Measurements from ENCODE around the gene BET1. TPM values are rescaled to one million over a fixed set of nuclear protein-coding genes. Genes with fewer than 3 reads are reported as not detected.

Gene BET1
- total and polyA plus RNA-seq, 2 of the 8 experiments (the other 6 are each of a cell fraction or from before 2014, with no cell fraction given) = 20.6 to 31.7 TPM

DNA sequence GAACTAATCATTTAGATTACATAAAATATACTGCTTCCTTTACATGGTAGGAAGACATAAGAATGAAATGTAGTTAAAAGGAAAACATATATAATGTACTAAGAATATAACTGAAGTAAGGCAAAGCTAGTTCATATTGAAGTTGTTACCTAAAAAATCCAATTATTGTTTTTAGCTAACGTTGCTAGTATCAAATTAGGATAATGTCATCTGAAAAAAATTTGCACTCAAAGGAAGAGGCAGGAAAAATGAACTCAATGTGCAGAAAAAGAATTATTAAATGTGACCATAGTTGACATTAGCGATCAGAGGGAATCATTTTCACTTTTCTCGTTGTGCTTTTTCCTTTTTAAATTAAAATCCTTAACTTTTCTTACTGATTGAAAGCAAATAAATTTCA lies 1.6 kb upstream of the BET1 start:
- Histone ChIP-seq H3K18ac (ENCODE audit: extremely low read depth, low read length) (no peak overlapping the region), H3K79me2 (ENCODE audit: control insufficient read depth in 1 of 2, insufficient read depth in 2 of 2, low read length in 2 of 2) (peaks cover 6 to 33% of the 10 kb centered on the region in 2 experiments), H3K23me2 (ENCODE audit: low read depth, low read length) (peaks cover 12% of the 10 kb centered on the region), H2BK120ac (replicated peaks; ENCODE audit: low read depth, low read length) (no peak overlapping the region), H3K36me3 (ENCODE audit: control insufficient read depth in 2 of 4, insufficient read depth in 4 of 4, low read length in 3 of 4) (no peaks in the 10 kb centered on the region), H4K20me1 (replicated peaks in 1 of 2; ENCODE audit: control insufficient read depth in 1 of 2, insufficient read depth in 2 of 2, low read length in 2 of 2) (no peaks in the 10 kb centered on the region), H2BK15ac (ENCODE audit: low read length) (no peak overlapping the region), H3K14ac (ENCODE audit: insufficient read length) (no peak overlapping the region), H2BK12ac (ENCODE audit: low read depth, low read length) (no peak overlapping the region), H3K9ac (replicated peaks in 1 of 4; ENCODE audit: extremely low read depth in 1 of 4, low read depth in 3 of 4, low read length in 3 of 4) (no peak overlapping the region), H3K23ac (ENCODE audit: insufficient read length) (no peak overlapping the region), H3K27me3 (replicated peaks in 1 of 4; ENCODE audit: control insufficient read depth in 3 of 4, extremely low read depth in 1 of 4, insufficient read depth in 3 of 4, low read length in 3 of 4) (no peaks in the 10 kb centered on the region), H3K4me1 (replicated peaks in 1 of 4; ENCODE audit: control insufficient read depth in 3 of 4, insufficient read depth in 4 of 4, low read length in 3 of 4) (peaks cover 0 to 3% (median 1%) of the 10 kb centered on the region in 4 experiments; a peak in 2 of 7 replicates), H3K56ac (replicated peaks; ENCODE audit: insufficient read length, low read depth, low read length) (no peak overlapping the region), H2BK20ac (ENCODE audit: low read length) (no peak overlapping the region), H3K79me1 (ENCODE audit: low read depth, low read length) (peaks cover 10% of the 10 kb centered on the region), H3K4me3 (ENCODE audit: extremely low read depth in 1 of 4, insufficient read depth in 2 of 4, low read depth in 3 of 4, low read length in 4 of 4) (no peak overlapping the region), H4K91ac (replicated peaks; ENCODE audit: insufficient read length, low read length) (no peak overlapping the region), H2AFZ (ENCODE audit: low read length) (no peak overlapping the region), H2AK5ac (ENCODE audit: low read depth, low read length) (no peak overlapping the region), H3K4me2 (ENCODE audit: insufficient read depth in 1 of 2, low read depth in 2 of 2, low read length in 2 of 2) (no peak overlapping the region; a peak in 1 of 4 replicates), H3K9me3 (ENCODE audit: insufficient read depth in 2 of 2, low read depth in 1 of 2, low read length in 1 of 2) (no peaks in the 10 kb centered on the region), H3K4ac (replicated peaks; ENCODE audit: insufficient read length, low read depth, low read length) (no peak overlapping the region), H3K27ac (ENCODE audit: low read depth, low read length) (no peak overlapping the region), H2BK5ac (ENCODE audit: low read depth, low read length) (no peak overlapping the region), H4K8ac (ENCODE audit: extremely low read depth, insufficient read depth, low read length) (no peak overlapping the region), H4K5ac (ENCODE audit: insufficient read length, low read depth, low read length) (no peak overlapping the region)
- FAIRE-seq (no peak), DNase-seq (ENCODE audit: low read depth in 1 of 2, low spot score in 2 of 2) (no peak)
- TF ChIP-seq TBP (IDR thresholded peaks at IDR 0.05; ENCODE audit: low read depth, low read length) (no peak), SIN3A (conservative IDR thresholded peaks at IDR 0.05 in 1 of 2, IDR thresholded peaks at IDR 0.05 in 1 of 2; ENCODE audit: low read depth in 1 of 2, low read length in 2 of 2) (no peak), SUZ12 (IDR thresholded peaks at IDR 0.05; ENCODE audit: low read length) (no peak), ASH2L (IDR thresholded peaks at IDR 0.05; ENCODE audit: low read length) (no peak), ATF2 (IDR thresholded peaks at IDR 0.05; ENCODE audit: low read length) (no peak), TCF12 (IDR thresholded peaks at IDR 0.05; ENCODE audit: low read depth, low read length) (no peak), KDM4A (IDR thresholded peaks at IDR 0.05; ENCODE audit: low read depth, low read length, severe bottlenecking) (no peak), SP2 (IDR thresholded peaks at IDR 0.05; ENCODE audit: low read length) (no peak), POLR2AphosphoS5 (IDR thresholded peaks at IDR 0.05; ENCODE audit: low read depth, low read length) (no peak), SP4 (IDR thresholded peaks at IDR 0.05; ENCODE audit: low read length) (no peak), YY1 (IDR thresholded peaks at IDR 0.05; ENCODE audit: low read depth, low read length) (no peak), NRF1 (IDR thresholded peaks at IDR 0.05; ENCODE audit: low read depth, low read length) (no peak)
- TF ChIP-seq, protein P1, sequence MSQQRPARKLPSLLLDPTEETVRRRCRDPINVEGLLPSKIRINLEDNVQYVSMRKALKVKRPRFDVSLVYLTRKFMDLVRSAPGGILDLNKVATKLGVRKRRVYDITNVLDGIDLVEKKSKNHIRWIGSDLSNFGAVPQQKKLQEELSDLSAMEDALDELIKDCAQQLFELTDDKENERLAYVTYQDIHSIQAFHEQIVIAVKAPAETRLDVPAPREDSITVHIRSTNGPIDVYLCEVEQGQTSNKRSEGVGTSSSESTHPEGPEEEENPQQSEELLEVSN (IDR thresholded peaks at IDR 0.05) = no peak
- WGBS, 2 experiments (ENCODE audit: extremely low coverage in 1 of 2, insufficient coverage in 1 of 2, insufficient read length in 1 of 2, insufficient replicate concordance in 2 of 2, low coverage in 1 of 2, low lambda C conversion rate in 2 of 2, missing lambda C conversion rate in 1 of 2) = 87% methylated on average over 3 of the region's 3 CpGs; no CpG with 5 or more reads in 1 of the 2 experiments
- POLR2A ChIA-PET (ENCODE audit: partially characterized antibody) = no interaction called here
- CTCF ChIA-PET (ENCODE audit: partially characterized antibody) = interaction anchor here (0.6 to 1.3 kb wide), 3 partner anchors 82 to 206 kb away, joined by 3 to 5 read pairs (median 3); no protein-coding TSS in a partner anchor
